HG02763 (cell line): ENCODE data around the gene EIF2S1.
A peak's percentile ranks its signal among the peaks of the same experiment; 100 is the strongest.
"Not testable (repeated sequence)": the region's sequence is repeated elsewhere in the genome, so short reads cannot be mapped to it uniquely, and the experiment has no call there.

Experiments
- ATAC-seq: cut with Tn5 transposase; IDR thresholded peaks from one replicate; pipeline ENCODE4 v1.9.1; 2021; ENCODE audit warnings: mild to moderate bottlenecking, moderate library complexity; ENCODE audit not compliant: unreplicated experiment

The EIF2S1 gene

DNA sequence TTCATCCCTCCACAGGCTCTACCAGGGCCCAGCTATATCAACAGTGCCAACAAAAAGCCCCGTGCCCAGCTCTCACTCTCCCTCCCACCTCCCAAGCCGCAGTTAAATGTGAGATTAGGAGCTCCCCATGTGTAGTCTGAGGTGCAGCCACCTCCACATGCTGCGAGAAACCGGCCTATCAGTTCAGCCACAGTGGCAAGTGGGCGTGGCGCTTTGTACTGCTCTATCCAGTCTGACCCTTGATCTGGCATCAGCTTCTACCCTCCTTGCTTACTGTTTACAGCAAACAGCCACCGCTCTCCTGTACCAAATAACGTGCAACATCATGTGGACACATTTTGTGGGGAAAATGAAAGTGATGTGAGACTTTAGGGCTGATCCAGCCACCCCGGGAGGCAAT is 50.2 kb downstream of the EIF2S1 start:
- no peak for ATAC-seq

DNA sequence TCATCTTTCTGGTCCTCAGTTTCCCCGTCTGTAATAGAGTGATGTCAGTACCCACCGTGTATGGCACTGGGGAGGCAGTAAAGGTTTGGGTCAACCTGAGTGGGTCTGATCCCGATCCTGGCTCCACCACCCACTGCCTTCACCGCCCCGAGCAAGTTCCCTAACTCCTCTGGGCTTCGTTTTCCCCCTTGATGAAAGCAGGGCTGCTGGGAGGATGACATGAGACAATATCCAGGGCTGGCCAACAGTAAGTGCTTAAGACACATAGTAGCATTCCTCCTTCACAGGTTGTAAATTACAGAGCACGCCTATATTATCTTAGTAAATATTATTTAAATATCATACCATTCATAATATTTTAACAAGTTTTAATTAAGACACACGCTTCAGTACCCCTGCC is 51.2 kb downstream of the EIF2S1 start:
- ATAC-seq: no peak

DNA sequence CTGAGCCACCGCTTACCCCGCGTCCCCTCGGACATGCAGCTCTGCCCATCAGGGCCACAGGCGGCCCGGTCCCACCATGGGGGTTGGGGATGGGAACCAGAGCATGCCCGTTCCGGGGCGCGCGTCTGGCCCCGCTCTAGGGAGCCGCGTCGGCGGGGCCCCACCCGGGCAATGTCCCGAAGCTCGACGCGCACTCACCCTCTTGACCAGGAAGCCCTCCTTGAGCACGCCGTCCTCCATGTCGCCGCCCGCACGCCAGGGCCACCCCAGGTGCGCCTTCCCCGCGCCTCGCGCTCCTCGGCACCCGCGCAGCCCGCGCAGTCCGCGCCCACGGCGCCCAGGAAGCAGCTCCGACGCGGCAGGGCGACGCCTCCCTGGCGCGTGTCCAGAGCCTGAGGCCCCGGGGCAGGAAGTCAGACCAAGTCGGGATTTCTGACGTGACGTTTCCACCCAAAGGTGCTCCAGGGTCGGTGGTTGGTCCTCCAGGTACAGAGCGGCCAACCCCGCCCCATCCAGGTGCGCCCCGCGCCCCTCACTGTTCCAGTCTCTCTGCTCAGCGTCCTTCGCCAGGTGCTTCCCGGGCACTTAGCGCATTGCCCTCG is 51.8 kb downstream of the EIF2S1 start, which contains the start of gene PLEK2:
Gene PLEK2 (minus strand): TSS at position 346 of the 602 bp plus-strand sequence. CDS start 106 bp downstream, at position 240.
- no peak for ATAC-seq

DNA sequence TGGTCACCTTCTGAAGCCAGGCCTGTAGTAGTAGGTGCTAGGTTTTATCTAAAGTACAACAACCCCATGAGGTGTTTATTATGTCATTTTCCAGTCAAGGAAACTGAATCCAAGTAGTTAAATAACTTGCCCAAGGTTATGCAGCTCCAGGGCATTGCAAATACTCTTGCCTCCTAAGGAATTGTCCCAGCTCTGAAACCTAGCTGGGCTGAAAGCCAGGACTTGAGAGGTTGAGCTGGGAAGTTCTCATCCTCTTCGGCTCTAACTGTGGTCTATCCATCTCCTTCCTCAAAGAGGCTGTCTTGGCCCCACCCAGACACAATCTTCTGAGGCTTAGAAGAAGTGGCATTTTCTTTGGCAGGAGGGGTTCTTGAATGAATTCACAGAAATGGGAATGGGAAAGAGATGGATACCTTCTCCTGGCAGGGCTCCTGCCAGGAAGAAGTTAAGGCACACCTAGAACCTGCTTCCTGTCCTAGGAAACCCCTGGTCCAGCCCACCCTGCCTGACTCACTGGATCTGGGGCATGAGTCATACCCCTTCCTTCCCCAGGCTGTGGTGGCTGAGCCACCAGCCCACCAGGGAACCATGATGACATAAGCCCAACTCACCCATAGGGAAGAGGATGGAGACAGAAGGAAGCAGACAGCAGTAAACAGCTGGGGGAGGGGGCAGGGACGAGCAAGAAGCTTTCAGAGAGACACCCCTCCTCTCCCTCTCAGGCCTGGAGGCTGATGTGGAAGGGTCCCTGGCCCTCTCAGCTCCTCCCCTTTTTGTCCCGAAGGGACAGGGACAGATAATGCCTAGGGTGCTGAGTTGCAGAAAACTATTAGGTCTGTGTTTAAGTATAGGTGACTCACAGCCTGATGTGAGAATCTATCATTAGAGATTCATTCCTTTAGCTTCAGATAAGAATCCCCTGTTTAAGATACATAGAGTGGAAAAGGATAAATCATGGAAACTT is 54.0 kb downstream of the EIF2S1 start:
- no peak for ATAC-seq

DNA sequence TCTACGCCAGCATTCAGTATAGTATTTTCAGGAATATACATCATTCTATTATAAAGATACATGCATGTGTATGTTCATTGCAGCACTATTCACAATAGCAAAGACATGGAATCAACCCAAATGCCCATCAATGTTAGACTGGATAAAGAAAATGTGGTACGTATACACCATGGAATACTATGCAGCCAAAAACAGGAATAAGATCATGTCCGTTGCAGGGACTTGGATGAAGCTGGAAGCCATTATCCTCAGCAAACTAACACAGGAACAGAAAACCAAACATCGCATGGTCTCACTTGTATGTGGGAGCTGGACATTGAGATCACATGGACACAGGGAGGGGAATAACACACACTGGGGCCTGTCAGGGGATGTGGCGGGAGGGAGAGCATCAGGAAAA is 55.5 kb downstream of the EIF2S1 start:
- ATAC-seq: not testable (repeated sequence)

DNA sequence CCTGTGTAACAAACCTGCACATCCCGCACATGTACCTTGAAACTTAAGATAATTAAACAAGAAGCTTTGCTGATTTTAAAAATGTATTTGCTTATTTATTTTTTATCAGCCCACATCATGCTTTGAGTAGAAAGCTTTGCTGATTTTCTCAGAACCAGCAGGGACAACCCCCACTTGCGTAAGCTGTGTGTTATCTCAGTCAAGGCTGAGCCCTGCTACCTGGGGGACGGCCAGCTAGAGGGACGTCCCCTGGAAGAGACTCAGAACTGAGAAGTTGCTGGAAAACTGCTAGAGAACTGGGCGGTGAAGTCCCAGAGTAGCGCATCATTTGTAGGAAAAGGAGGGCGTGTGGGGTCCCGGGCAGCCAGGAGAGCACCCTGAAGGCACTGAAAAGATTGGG is 56.0 kb downstream of the EIF2S1 start:
- no peak for ATAC-seq

DNA sequence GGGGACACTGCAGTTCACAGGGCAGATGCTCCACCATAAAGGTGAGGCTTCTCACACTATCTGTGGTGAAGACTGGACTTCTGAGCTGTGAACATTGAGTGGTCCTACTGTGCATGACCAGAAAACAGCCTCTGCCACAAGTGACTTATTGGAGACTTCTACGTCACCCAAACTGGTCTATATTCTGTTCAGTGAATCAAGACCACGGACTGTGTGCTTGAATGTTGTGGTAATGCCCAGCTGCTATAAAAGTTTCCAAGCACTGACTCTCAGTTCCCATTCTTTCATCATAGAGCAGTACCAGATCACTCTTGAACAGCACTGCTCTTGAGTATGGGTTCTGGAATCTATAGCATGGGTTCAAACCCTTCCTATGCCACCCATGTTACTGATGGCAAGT is 56.7 kb downstream of the EIF2S1 start:
- ATAC-seq: no peak

DNA sequence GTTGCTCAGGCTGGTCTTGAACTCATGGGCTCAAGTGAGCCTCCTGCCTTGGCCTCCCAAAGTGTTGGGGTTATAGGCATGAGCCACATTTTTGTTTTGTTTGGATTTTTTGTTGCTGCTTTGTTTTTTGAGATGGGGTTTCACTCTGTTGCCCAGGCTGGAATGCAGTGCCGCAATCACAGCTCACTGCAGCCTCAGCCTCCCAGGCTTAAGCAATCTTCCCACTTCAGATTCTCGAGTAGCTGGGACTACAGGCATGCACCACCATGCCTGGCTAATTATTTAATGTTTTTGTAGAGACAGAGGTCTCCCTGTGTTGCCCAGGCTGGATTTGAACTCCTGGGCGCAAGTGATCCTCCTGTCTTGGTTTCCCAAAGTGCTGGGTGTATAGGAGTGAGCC is 57.5 kb downstream of the EIF2S1 start:
- ATAC-seq: no peak

DNA sequence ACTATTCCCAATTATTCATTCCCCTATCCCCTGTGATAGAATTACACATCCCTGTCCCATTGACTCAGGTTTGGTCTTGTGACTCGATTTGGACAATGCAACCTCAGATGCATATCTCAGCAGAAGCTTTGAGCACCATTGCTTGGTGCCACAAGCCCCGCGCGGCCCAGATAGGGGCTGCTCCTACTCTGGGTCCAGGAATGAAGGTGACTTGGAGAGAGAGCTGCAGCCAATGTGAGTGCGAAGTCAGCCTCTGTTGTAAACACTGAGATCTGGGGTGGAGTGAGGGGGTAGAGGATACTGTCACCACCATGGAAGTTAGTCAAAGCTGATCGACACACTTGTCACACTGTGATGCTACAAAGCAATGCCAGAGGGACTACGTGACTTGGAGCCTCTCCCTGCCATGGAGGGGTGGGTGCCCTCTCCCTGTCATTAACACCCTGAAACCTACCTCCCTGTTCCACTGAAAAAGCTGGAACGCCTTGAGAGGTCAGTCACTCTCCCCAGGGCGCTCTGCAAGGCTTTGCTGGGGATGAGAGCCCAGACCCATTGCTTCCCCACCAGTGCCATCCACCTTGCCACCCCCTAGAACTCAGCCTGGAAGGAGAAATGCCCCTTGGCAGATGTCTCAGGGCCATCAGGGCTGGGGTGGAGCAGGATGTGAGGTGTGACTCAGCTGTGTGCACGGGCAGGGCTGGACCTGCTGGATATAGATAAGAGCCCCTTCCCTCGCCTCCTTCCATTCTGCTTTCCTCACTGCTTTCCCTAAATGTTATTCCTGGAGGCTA is 58.5 kb downstream of the EIF2S1 start:
- ATAC-seq: no peak

DNA sequence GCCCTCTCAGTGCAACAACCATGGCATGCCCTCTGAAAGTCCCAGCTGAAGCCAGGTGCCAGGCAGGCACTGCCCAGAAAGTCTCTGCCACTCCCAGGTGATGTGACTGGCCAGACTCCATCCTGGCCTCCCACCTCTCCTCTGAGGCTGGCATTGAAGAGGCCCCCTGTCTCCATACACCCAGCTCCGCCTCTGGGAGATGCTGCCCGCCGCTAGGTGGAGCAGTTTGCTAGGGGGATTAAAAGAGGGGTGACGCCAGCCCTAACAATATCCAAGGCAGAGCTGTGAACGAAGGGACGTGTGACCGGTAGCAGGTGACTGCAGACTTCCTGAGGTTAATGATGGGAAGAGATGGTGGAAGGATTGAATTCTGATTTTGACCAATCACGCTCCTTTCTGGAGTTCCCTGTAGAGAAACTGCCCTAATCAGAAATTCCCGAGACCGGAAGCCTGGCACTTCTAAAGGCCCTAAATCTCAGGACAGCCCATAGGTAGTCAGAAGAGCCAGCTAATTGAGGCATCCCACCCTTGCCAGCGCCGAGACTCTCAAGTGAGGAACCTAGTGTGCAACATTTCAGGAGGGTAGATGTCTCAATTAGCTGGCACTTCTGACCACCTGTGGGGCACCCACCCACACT is 60.1 kb downstream of the EIF2S1 start:
- no peak for ATAC-seq

DNA sequence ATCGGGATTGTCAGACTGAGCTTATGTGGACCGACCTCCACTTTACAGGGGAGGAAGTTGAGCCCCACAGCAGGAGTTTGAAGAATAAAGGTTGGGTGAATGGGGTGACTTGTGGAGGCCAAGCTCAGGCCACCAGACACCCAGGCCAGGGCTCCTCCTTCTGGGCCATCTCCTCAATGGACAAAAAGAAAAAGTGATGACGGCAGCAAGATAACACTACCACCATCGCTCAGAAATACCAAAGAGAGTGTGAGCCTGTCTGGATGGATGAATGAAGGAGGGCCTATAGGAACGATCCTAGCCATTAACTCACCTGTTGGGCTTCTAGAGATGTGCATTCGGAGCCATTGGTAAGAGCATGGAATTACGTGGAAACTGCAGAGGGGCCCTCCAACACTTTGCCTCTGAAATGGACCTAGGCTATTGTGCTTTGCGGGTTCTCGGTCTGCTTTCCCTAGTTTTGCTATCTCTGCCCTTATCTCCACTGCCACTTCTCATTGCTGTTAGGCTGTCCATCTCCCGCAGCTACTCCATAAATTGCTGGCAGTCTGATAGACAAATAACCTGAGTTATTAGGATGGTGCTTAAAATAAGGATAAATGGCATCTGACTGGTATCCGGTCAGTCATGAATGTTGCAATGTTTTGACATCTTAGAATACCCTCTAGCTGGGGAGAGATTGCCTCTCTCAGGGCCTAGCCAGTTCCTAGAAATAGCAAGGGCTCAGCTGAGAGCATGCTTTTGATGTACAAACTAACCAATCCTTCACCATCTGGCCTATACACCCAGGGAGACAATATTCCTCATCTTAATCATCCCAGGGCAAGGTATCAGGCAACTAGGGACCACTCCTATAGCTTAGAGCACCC is 61.5 kb downstream of the EIF2S1 start:
- no peak for ATAC-seq

DNA sequence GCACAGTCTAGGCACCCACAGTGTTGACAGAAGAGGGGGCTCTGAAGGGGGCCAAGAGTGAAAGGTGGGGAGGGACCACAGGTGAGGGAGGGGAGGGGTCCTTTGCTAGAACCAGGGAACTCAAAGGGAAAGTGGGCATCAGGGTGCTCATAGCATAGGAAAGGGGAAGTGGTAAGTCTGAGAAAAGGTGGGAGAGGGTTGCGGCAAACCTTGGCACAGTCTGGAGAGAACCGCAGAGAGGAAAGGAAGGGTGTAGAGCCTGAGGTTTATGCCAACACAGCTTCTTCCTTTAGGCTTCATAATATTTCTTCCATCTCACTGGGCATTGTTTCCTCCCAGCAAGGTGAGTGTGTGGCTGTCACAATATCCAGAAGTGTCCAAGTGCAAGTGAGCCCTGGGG is 63.3 kb downstream of the EIF2S1 start:
- no peak for ATAC-seq

DNA sequence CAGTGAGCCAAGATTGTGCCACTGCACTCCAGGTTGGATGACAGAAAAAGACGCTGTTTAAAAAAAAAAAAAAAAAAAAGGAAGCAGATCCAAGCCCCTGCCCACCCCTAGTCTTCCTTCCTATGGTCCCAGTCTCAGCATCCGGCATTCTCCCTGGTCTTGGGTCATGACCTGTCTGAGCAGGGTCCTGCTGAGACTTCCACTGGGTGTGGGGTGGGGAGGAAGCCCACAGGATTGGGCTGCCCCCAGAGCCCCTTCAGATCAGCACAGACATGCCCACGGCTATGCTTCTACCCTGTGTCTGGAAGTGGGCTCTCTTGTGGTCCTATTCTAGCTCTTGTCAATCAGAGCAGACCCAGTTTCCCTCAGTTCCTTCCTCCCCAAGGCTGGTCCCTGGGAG is 64.4 kb downstream of the EIF2S1 start:
- no peak for ATAC-seq

DNA sequence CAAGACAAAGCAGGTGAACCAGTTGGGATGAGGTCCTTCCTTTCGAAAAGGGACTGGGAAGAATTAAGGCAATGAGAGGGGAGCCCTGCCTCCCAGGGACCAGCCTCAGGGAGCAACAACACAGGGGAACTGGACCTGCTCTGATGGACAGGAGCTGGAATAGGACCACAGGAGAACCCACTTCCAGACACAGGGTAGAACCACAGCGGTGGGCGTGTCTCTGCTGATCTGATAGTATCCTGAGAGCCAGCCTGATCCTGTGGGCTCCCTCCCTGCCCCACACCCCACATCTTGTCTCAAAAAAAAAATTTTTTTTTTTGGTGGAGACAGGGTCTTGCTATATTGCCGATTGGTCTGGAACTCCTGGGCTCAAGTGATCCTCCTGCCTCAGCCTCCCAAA is 65.5 kb downstream of the EIF2S1 start:
- ATAC-seq: no peak

DNA sequence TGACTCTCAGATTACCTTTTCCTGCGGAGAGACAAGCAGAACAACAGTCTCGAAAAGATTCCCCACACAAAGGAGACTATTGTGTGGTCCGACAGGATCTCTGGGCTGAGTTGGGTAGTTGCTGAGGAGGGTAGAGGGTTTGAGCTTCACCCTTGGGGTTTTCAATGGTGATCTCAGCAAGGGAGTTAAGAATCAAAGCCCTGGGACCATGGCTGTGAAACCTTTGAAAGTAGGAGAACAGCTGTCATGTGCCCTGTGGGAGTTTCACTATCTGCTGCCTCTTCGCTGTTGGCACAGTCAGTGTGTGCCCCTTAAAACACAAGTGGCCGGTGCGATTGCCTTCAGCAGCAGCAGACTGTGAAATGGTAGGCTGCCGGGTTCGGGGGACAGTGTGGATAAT is 66.0 kb downstream of the EIF2S1 start:
- ATAC-seq: no peak

DNA sequence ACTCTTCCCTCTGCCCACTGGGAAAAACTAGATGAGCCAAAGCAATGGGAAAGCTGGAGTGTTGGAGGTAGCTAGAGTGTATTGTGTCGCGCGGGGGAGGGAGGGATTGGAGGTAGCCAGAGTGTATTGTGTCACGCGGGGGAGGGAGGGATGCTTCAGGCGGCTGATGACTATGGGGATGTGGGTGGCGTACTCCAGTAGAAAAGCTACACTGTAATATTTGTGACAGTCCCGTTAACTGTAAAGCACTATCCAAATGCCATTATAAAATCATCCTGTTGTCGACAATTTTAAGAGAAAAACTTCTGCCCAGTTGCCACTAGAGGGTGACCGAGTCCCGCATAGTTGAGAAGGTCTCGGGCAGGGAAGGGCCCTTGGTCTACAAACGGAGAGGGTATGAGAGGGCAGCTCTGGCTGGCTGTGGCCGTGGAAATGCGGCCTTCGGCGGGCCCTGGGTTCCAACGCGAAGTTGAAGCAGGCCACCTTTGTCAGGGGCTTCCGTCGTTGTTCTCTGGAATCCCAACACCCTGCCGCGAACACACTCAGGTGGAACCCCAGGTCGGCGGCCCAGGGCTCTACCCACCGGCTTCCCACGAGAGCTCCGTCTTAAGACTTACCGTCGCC is 67.0 kb downstream of the EIF2S1 start:
- ATAC-seq: peak; percentile 66

DNA sequence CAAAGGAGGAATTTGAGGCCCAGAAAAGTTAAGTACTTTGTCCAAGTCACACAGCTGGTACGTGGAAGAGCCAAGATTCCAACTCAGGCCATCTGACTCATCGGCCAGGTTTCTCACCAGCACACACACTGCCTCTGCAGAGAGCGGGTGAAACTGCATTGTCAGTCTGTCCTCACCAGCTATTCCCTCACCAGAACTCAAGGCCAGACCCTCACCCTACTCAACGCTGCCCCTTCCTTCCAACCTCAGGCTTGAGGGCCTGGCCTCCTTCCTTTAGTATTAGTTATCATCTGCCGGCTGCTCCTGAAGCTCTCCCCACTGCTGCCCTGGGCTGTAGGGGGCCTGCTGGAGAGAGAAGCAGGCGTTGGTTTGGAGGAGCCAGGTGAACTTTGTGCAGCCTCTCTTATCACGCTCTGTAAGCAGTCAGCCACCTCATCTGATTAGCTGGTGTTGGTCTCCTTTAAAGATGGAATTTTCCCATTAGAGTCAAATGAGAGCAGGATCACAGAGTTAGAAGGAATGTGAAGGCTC is 68.4 kb downstream of the EIF2S1 start:
- ATAC-seq: no peak

DNA sequence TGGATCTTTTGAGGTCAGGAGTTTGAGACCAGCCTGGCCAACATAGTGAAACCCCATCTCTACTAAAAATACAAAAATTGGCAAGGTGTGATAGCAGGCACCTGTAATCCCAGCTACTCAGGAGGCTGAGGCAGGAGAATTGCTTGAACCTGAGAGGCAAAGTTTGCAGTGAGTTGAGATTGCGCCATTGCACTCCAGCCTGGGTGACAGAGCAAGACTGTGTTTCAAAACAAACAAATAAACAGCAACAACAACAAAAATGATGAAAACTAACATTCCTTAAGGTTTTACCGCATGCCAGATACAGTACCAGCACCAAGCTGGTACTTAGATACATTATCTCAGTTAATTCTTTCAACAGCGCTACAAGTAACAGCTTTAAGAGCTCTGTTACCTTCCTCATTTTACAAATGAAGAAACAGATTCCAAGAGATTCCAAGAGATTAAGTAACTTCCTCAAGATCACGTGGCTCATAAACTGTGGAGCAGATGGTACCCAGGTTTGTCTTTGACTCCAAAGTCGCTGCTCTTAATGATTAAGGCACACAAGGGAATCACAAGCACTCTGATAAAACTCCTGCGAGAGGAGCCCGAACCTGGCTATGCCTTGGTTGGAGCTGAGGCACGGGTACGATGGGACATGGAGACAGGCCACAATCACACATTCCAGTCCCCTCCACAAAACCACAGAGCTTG is 69.5 kb downstream of the EIF2S1 start:
- no peak for ATAC-seq
